Lower leg skin (tissue), 3 donors: ENCODE data around the gene INIP.

Source experiments
- POLR2A ChIP-seq, 2 donors: fragments of 450-650 bp; IDR thresholded peaks; one replicate each; pipeline ENCODE4 v1.6.1; 2016 to 2017; ENCODE audit warnings: antibody characterized with exemption in 2 of 2, mild to moderate bottlenecking in 1 of 2, moderate library complexity in 1 of 2
- TF ChIP-seq, protein P1 (sequence below), 3 donors: fragments of 450-650 bp; IDR thresholded peaks; one replicate each; pipeline ENCODE4 v1.5.1; 2016; ENCODE audit warnings: antibody characterized with exemption in 3 of 3, mild to moderate bottlenecking in 3 of 3, moderate library complexity in 2 of 3

GRCh38 chr9:112761912-112762655 lies 44.2 kb upstream of the INIP start:
- TF ChIP-seq, protein P1, sequence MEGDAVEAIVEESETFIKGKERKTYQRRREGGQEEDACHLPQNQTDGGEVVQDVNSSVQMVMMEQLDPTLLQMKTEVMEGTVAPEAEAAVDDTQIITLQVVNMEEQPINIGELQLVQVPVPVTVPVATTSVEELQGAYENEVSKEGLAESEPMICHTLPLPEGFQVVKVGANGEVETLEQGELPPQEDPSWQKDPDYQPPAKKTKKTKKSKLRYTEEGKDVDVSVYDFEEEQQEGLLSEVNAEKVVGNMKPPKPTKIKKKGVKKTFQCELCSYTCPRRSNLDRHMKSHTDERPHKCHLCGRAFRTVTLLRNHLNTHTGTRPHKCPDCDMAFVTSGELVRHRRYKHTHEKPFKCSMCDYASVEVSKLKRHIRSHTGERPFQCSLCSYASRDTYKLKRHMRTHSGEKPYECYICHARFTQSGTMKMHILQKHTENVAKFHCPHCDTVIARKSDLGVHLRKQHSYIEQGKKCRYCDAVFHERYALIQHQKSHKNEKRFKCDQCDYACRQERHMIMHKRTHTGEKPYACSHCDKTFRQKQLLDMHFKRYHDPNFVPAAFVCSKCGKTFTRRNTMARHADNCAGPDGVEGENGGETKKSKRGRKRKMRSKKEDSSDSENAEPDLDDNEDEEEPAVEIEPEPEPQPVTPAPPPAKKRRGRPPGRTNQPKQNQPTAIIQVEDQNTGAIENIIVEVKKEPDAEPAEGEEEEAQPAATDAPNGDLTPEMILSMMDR (IDR thresholded peaks at IDR 0.05): no peak
- no peak for TF ChIP-seq POLR2A (IDR thresholded peaks at IDR 0.05)
